HG03060 (cell line): ENCODE data around the gene CST6.

Experiments
- ATAC-seq: cut with Tn5 transposase; IDR thresholded peaks from one replicate; pipeline ENCODE4 v1.9.1; 2021; ENCODE audit warnings: low read depth, moderate number of reproducible peaks; ENCODE audit not compliant: unreplicated experiment

Gene CST6

GRCh38 chr11:66011785-66012303, at the start of gene CST6:
CST6 (plus strand) TSS chr11:66012008; CDS start chr11:66012045, 37 bp downstream.
- no peak for ATAC-seq

- ATAC-seq = no peak
These were observed 49.7 kb upstream of the CST6 start for GRCh38 chr11:65962141-65962564.

GRCh38 chr11:65964906-65965305, 46.9 kb upstream of the CST6 start:
- ATAC-seq = no peak

- ATAC-seq = no peak
These were observed 45.6 kb upstream of the CST6 start for GRCh38 chr11:65965986-65966762.

- no peak for ATAC-seq
These were observed 44.4 kb upstream of the CST6 start for GRCh38 chr11:65967329-65967934.

GRCh38 chr11:65968600-65969482, 43.0 kb upstream of the CST6 start:
- ATAC-seq = no peak

GRCh38 chr11:65972116-65972515, 39.7 kb upstream of the CST6 start:
- no peak for ATAC-seq

GRCh38 chr11:65973439-65974110, 38.2 kb upstream of the CST6 start:
- ATAC-seq = no peak

GRCh38 chr11:65975771-65976170, 36.0 kb upstream of the CST6 start:
- ATAC-seq = no peak

GRCh38 chr11:65976216-65977176, 35.3 kb upstream of the CST6 start:
- no peak for ATAC-seq

GRCh38 chr11:65977621-65978390, 34.0 kb upstream of the CST6 start:
- no peak for ATAC-seq

- ATAC-seq = no peak
These were observed 33.2 kb upstream of the CST6 start for GRCh38 chr11:65978391-65979238.

GRCh38 chr11:65979261-65979759, 32.5 kb upstream of the CST6 start:
- no peak for ATAC-seq

GRCh38 chr11:65981101-65981740, 30.6 kb upstream of the CST6 start:
- no peak for ATAC-seq

- no peak for ATAC-seq
These were observed 29.6 kb upstream of the CST6 start for GRCh38 chr11:65981972-65982823.
